ENCODE results near the gene PDHA1. TPM values are rescaled to one million over a fixed set of nuclear protein-coding genes. Genes with fewer than 3 reads are reported as not detected.

PDHA1 gene
- total RNA-seq, 2 experiments from 2014 or later, result 233 to 242 TPM

DNA sequence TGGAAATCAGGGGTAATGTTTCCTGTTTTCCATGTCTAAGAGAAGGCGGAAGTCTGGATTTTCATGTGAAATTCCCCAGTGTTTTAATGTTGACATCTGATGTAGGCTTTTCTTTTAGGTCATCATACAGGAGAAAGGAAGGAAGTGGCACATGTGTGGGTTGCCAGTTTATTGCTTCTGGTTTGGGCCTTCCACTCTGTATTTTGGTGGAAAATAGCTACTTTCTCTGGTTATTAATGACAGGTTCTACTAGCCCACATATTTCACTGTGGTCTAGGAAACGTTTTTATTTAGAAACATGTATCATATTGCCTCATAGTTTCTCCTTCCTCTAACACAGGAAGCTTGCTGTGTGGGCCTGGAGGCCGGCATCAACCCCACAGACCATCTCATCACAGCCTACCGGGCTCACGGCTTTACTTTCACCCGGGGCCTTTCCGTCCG, 7.2 kb downstream of the PDHA1 start:
- CTCF ChIA-PET, result no interaction called here

DNA sequence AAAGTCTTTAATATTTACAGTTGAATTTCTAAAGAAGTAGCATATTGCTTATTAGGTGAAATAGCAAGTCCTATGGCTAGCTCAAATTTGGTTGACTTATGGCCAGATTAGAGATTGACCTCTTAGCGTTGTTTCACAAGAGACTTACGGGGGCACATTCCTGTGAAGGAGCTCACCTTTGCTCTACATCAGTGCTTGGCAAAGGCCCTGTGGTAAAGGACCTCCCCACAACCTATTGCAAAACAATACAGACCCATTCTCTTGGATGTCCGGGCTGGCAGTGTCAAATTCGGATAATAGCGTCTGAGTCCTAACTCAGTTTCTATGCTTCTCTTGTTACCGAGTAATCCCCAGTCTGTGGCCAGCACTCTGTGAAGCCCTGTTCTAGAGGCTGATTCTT, 10.9 kb downstream of the PDHA1 start:
- Mint-ChIP-seq H3K27ac (no peak overlapping the region), H3K4me3 (no peak overlapping the region), H3K9me3 (no peaks in the 10 kb centered on the region), H3K36me3 (ENCODE audit: low read depth) (peaks cover 25% of the 10 kb centered on the region), H3K27me3 (ENCODE audit: low read depth) (no peaks in the 10 kb centered on the region), H3K4me1 (ENCODE audit: low read depth) (peaks cover 10% of the 10 kb centered on the region)
- CTCF ChIA-PET, result no interaction called here
- intact Hi-C loops (cut with micrococcal nuclease), result no loop called here
- DNase-seq, result no peak

More for the DNA sequence above, 7.2 kb downstream of the PDHA1 start:
- Mint-ChIP-seq H3K4me3 (no peak overlapping the region), H3K9me3 (no peaks in the 10 kb centered on the region), H3K27me3 (ENCODE audit: low read depth) (no peaks in the 10 kb centered on the region), H3K27ac (peak overlapping the region; percentile 84), H3K36me3 (ENCODE audit: low read depth) (peaks cover 18% of the 10 kb centered on the region), H3K4me1 (ENCODE audit: low read depth) (peaks cover 23% of the 10 kb centered on the region)
- intact Hi-C loops (cut with micrococcal nuclease), result no loop called here
- no peak for DNase-seq

GRCh38 chrX:19358521-19358920, 14.8 kb downstream of the PDHA1 start:
- Mint-ChIP-seq H3K9me3 (no peaks in the 10 kb centered on the region), H3K4me3 (no peak overlapping the region), H3K36me3 (ENCODE audit: low read depth) (peaks cover 10% of the 10 kb centered on the region), H3K4me1 (ENCODE audit: low read depth) (no peaks in the 10 kb centered on the region), H3K27me3 (ENCODE audit: low read depth) (no peaks in the 10 kb centered on the region), H3K27ac (no peak overlapping the region)
- intact Hi-C loops (cut with micrococcal nuclease), result no loop called here
- CTCF ChIA-PET, result no interaction called here
- DNase-seq, result no peak

DNA sequence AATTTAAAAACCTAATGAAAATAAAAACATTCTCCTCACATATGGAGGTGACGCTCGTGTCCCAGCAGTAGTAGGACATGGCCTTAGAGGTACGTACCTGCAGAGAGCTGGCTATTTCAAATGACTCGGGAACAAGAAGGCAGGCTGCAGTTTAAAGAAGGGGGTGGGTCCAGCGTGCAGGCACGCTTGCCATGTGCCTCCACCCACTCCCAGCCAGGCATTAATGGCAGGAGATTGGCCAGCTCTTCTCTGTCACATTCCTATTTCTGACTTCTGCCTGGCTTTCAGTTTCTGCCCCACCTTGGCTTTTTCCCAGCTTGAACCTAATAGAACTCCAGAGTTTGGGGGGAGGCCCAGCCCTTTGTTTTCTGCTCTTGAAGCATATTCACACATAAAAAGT, 17.2 kb downstream of the PDHA1 start:
- intact Hi-C loops (cut with micrococcal nuclease), result no loop called here
- H3K27ac Mint-ChIP-seq, result no peak overlapping the region
- H3K4me1 Mint-ChIP-seq (ENCODE audit: low read depth), result no peaks in the 10 kb centered on the region
- no peak overlapping the region for H3K4me3 Mint-ChIP-seq
- peaks cover 11% of the 10 kb centered on the region for H3K36me3 Mint-ChIP-seq (ENCODE audit: low read depth)
- no peak for DNase-seq
- H3K27me3 Mint-ChIP-seq (ENCODE audit: low read depth), result no peaks in the 10 kb centered on the region
- H3K9me3 Mint-ChIP-seq, result no peaks in the 10 kb centered on the region
- CTCF ChIA-PET, result interaction anchor here (0.8 kb wide), 1 partner anchor 11 kb away, joined by 3 read pairs; no protein-coding TSS in a partner anchor

DNA sequence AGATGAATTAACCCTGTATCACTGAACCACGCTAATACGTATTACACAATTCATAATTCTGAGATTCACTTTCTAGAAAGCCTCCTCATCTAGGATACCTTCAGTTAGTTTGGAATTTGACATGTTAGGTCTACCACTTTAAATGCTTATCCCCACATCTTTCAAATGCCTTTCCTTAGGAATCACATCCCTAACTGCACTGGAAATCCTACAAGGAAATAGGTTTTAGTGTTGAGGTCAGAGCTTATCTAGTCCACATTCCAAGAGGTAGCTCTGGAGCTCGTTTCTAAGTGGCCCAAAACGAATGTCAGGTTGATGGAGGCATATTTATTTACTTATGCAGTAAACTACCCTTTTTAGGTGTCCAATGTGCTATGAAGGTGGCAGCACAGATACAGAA, 18.0 kb downstream of the PDHA1 start:
- Mint-ChIP-seq H3K27me3 (ENCODE audit: low read depth) (no peaks in the 10 kb centered on the region), H3K36me3 (ENCODE audit: low read depth) (peaks cover 11% of the 10 kb centered on the region), H3K27ac (no peak overlapping the region)

DNA sequence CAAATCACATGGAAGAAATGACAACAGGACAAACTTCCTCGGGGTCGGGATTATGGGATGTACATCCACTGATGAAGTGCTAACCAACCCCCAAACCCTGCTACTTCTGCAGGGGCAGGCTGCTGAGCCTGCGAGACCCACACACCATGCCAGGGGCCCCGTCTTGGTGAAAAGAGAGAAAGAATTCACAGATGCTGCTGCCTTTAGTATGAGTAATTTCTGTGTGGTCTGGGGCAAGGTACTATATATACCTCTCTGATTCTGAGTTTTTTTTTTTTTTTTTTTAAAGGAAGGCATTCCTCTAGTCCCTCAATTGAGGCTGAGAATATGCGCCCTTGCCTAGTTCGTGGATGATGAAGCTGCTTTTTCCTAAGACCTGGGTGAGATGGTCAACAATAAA, 24.8 kb downstream of the PDHA1 start:
- no peaks in the 10 kb centered on the region for H3K27me3 Mint-ChIP-seq (ENCODE audit: low read depth)
- peaks cover 10% of the 10 kb centered on the region for H3K36me3 Mint-ChIP-seq (ENCODE audit: low read depth)
- no peak overlapping the region for H3K4me3 Mint-ChIP-seq
- H3K4me1 Mint-ChIP-seq (ENCODE audit: low read depth), result peaks cover 5% of the 10 kb centered on the region
- no peak for DNase-seq
- H3K27ac Mint-ChIP-seq, result no peak overlapping the region
- CTCF ChIA-PET, result interaction anchor here (0.7 kb wide), 1 partner anchor 442 kb away, joined by 3 read pairs; no protein-coding TSS in a partner anchor
- H3K9me3 Mint-ChIP-seq, result peaks cover 3% of the 10 kb centered on the region
- intact Hi-C loops (cut with micrococcal nuclease), result no loop called here

More for the DNA sequence above, 18.0 kb downstream of the PDHA1 start:
- no peak for DNase-seq
- Mint-ChIP-seq H3K4me1 (ENCODE audit: low read depth) (no peaks in the 10 kb centered on the region), H3K4me3 (no peak overlapping the region), H3K9me3 (peaks cover 3% of the 10 kb centered on the region)
- intact Hi-C loops (cut with micrococcal nuclease), result no loop called here
- CTCF ChIA-PET, result no interaction called here

DNA sequence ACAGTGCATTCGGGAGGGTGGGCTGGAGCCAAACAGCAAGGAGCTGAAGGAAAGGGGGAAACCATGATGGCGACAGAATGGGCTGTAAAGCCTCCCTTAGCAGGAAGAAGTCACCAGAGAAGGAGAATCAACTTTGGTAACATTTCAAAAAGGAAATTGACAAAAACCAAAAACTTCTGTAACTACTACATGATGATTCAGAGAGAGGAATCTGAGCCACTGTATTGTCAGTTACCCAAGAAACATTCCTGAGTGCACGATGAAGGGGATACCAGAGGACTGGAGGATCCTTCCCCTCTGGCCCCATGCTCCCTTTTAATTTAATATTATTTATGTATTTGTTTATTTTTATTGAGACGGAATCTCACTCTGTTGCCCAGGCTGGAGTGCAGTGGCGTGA, 26.3 kb downstream of the PDHA1 start:
- Mint-ChIP-seq H3K36me3 (ENCODE audit: low read depth) (peaks cover 7% of the 10 kb centered on the region), H3K27me3 (ENCODE audit: low read depth) (no peaks in the 10 kb centered on the region), H3K4me1 (ENCODE audit: low read depth) (peaks cover 5% of the 10 kb centered on the region), H3K27ac (no peak overlapping the region), H3K4me3 (no peak overlapping the region), H3K9me3 (peaks cover 3% of the 10 kb centered on the region)
- CTCF ChIA-PET, result no interaction called here
- no peak for DNase-seq
- intact Hi-C loops (cut with micrococcal nuclease), result loop anchor here (10.0 kb wide), 1 partner anchor 365 kb away; no protein-coding TSS in a partner anchor

- peaks cover 5% of the 10 kb centered on the region for H3K4me1 Mint-ChIP-seq (ENCODE audit: low read depth)
- H3K27ac Mint-ChIP-seq, result no peak overlapping the region
- H3K27me3 Mint-ChIP-seq (ENCODE audit: low read depth), result no peaks in the 10 kb centered on the region
- intact Hi-C loops (cut with micrococcal nuclease), result loop anchor here (1.0 to 10.0 kb wide), 6 partner anchors 143 to 695 kb away; partner anchors contain the start of genes BCLAF3 and MAP3K15
- H3K9me3 Mint-ChIP-seq, result no peaks in the 10 kb centered on the region
- CTCF ChIA-PET, result interaction anchor here (0.7 to 1.5 kb wide), 7 partner anchors 10 to 693 kb away, joined by 3 to 7 read pairs (median 3); no protein-coding TSS in a partner anchor
- no peaks in the 10 kb centered on the region for H3K36me3 Mint-ChIP-seq (ENCODE audit: low read depth)
- peak overlapping the region; percentile 66 for H3K4me3 Mint-ChIP-seq
- DNase-seq, result peak; percentile 81
These were observed 28.4 kb downstream of the PDHA1 start for GRCh38 chrX:19372170-19372546.

DNA sequence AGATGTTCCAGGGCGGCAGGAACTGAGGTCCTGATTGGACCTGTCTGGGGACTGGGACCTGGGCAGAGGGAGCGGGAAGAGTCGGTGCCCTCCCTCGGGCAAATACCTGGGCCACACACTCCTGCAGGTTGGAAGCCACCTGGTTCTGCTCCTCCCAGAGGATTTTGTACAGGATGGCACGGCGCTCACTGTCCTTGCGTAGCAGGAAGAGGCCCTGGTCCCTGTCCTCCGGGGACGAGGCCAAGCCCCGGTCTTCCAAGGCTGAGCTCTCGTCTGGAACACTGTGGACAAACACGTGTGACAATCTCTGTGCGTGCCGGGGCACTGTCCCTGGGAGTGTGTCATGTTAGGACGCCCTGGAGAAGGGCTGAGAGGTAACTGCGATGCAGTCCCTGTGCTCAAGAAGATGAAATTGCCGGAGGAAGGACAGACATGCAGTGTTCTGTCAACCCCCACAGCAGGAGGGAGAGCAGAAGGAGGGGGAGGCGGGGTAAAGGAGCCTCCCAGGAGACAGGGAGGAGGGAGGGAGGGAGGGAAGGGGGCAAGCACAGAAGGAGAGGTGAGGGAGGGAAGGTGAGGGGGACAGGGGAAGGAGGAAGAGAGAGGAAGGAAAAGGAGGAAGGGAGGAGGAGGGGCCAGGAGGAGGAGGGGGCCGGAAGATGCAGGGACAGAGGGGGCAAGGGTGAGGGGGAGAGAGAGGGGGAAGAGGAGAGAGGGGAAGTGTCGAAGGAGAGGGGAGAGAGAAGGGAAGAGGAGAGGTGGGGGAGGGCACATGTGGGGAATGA, 29.0 kb downstream of the PDHA1 start:
- H3K27me3 Mint-ChIP-seq (ENCODE audit: low read depth), result no peaks in the 10 kb centered on the region
- peaks cover 5% of the 10 kb centered on the region for H3K4me1 Mint-ChIP-seq (ENCODE audit: low read depth)
- intact Hi-C loops (cut with micrococcal nuclease), result loop anchor here (1.0 to 10.0 kb wide), 6 partner anchors 142 to 694 kb away; partner anchors contain the start of genes BCLAF3 and MAP3K15
- CTCF ChIA-PET, result interaction anchor here (0.6 to 1.5 kb wide), 8 partner anchors 10 to 1530 kb away, joined by 3 to 7 read pairs (median 3); no protein-coding TSS in a partner anchor
- H3K4me3 Mint-ChIP-seq, result peak overlapping the region; percentile 66
- no peaks in the 10 kb centered on the region for H3K36me3 Mint-ChIP-seq (ENCODE audit: low read depth)
- DNase-seq, result peak; percentile 12
- H3K27ac Mint-ChIP-seq, result no peak overlapping the region
- no peaks in the 10 kb centered on the region for H3K9me3 Mint-ChIP-seq

- DNase-seq, result no peak
- Mint-ChIP-seq H3K4me1 (ENCODE audit: low read depth) (peaks cover 5% of the 10 kb centered on the region), H3K4me3 (peak overlapping the region; percentile 66), H3K27me3 (ENCODE audit: low read depth) (no peaks in the 10 kb centered on the region), H3K9me3 (no peaks in the 10 kb centered on the region), H3K36me3 (ENCODE audit: low read depth) (no peaks in the 10 kb centered on the region), H3K27ac (no peak overlapping the region)
- intact Hi-C loops (cut with micrococcal nuclease), result loop anchor here (2.0 to 10.0 kb wide), 4 partner anchors 141 to 693 kb away; partner anchors contain the start of genes BCLAF3 and MAP3K15
- CTCF ChIA-PET, result interaction anchor here (0.6 kb wide), 1 partner anchor 1530 kb away, joined by 3 read pairs; no protein-coding TSS in a partner anchor
These were observed 29.7 kb downstream of the PDHA1 start for GRCh38 chrX:19373351-19373891.

DNA sequence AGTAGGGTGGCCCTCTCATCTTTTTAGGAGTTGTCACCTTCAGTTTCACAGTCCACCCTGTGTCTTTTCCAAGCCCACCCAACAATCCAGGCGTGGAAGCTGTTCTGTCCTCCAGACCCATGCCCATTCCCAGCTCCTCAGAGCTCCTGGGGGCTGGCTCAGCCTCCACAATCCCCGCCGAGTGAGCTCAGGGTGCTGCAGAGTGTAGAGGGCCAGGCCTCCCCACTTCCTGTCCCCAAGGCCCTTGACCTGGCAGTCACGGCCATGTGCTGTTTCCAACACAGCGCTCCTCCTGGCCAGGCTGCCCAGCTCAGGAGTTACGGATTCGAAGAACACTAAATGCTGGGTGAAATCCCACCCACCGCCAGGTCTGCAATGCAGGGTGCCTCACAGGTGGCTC, 31.8 kb downstream of the PDHA1 start:
- H3K27me3 Mint-ChIP-seq (ENCODE audit: low read depth), result no peaks in the 10 kb centered on the region
- DNase-seq, result no peak
- no peak overlapping the region for H3K4me3 Mint-ChIP-seq
- peaks cover 5% of the 10 kb centered on the region for H3K4me1 Mint-ChIP-seq (ENCODE audit: low read depth)
- intact Hi-C loops (cut with micrococcal nuclease), result loop anchor here (10.0 kb wide), 1 partner anchor 359 kb away; no protein-coding TSS in a partner anchor
- H3K27ac Mint-ChIP-seq, result no peak overlapping the region
- no peaks in the 10 kb centered on the region for H3K36me3 Mint-ChIP-seq (ENCODE audit: low read depth)
- CTCF ChIA-PET, result no interaction called here
- no peaks in the 10 kb centered on the region for H3K9me3 Mint-ChIP-seq

- no peaks in the 10 kb centered on the region for H3K9me3 Mint-ChIP-seq
- no peaks in the 10 kb centered on the region for H3K27me3 Mint-ChIP-seq (ENCODE audit: low read depth)
- no peaks in the 10 kb centered on the region for H3K36me3 Mint-ChIP-seq (ENCODE audit: low read depth)
- no peak overlapping the region for H3K4me3 Mint-ChIP-seq
- H3K27ac Mint-ChIP-seq, result no peak overlapping the region
- CTCF ChIA-PET, result interaction anchor here (0.6 to 0.7 kb wide), 2 partner anchors 30 to 126 kb away, joined by 3 to 5 read pairs; no protein-coding TSS in a partner anchor
- peaks cover under 1% of the 10 kb centered on the region for H3K4me1 Mint-ChIP-seq (ENCODE audit: low read depth)
- intact Hi-C loops (cut with micrococcal nuclease), result loop anchor here (10.0 kb wide), 1 partner anchor 357 kb away; no protein-coding TSS in a partner anchor
- DNase-seq, result no peak
These were observed 34.1 kb downstream of the PDHA1 start for GRCh38 chrX:19377799-19378198.
